LNCAP (cell line): Measurements from ENCODE around the gene FTO.

ENCODE experiments used
- TF ChIP-seq, protein P1 (sequence below): fragments of 450-650 bp; IDR thresholded peaks from 2 replicates; pipeline ENCODE4 v1.5.1; 2017; ENCODE audit warnings: mild to moderate bottlenecking

The FTO gene

DNA sequence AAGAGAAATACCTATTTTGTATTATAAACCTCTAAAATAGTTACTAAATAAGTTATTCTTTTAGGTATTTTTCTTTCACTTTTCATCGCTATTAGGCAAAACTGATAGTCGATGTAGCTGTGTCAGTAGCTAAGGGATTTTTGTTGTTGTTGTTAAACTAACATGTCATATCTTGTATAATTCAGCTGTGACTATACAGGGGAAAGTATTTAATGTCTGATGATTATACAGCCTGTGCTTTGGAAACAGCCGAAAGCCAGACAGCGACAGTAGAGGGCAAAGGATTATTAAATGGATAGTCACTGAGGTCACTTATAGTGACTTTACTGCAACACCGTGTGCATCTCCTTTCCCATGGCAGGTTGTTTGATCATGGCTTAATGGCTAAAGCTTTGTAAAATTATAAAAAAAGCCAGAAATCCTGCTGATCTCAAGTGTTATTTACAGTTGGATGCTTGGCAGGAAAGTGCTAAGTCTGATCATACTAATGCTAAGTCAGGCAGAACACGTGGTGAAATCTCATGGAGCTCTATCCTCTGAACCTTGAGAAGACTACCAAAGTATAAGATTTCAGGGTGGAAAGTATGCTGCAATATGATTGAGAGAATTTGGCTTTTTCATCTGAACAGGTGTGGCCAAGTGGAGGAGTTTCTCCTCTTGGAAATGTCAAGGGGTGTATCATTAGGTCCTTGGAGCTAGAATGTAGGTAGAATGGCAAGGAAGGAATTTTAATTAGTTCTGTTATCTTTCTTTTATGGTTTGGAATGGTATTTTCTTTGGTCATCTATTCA is 88.4 kb downstream of the FTO start:
- TF ChIP-seq, protein P1, sequence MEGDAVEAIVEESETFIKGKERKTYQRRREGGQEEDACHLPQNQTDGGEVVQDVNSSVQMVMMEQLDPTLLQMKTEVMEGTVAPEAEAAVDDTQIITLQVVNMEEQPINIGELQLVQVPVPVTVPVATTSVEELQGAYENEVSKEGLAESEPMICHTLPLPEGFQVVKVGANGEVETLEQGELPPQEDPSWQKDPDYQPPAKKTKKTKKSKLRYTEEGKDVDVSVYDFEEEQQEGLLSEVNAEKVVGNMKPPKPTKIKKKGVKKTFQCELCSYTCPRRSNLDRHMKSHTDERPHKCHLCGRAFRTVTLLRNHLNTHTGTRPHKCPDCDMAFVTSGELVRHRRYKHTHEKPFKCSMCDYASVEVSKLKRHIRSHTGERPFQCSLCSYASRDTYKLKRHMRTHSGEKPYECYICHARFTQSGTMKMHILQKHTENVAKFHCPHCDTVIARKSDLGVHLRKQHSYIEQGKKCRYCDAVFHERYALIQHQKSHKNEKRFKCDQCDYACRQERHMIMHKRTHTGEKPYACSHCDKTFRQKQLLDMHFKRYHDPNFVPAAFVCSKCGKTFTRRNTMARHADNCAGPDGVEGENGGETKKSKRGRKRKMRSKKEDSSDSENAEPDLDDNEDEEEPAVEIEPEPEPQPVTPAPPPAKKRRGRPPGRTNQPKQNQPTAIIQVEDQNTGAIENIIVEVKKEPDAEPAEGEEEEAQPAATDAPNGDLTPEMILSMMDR, result no peak

- TF ChIP-seq, protein P1, result no peak
Measured at GRCh38 chr16:53803451-53803850, 99.5 kb downstream of the FTO start.

DNA sequence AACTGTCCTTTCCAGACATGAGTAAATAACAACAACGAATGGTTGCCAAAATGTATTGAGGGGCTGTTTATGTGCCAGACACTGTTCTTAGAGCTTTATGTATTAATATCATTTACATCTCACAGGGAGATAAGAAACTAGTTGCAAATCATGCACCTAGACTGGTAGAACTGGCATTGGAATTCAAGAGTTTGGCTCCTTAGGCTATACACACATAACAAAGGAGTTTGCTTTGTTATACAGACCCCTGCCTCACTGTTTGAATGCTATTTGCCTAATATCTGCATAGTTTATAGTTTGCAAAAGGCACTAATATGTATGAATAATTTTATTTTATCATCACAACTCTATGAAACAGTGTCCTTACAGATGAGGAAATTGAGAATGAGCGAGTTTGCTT is 100.0 kb downstream of the FTO start:
- TF ChIP-seq, protein P1, result no peak

GRCh38 chr16:53804467-53804866 is 100.5 kb downstream of the FTO start:
- TF ChIP-seq, protein P1, result no peak

DNA sequence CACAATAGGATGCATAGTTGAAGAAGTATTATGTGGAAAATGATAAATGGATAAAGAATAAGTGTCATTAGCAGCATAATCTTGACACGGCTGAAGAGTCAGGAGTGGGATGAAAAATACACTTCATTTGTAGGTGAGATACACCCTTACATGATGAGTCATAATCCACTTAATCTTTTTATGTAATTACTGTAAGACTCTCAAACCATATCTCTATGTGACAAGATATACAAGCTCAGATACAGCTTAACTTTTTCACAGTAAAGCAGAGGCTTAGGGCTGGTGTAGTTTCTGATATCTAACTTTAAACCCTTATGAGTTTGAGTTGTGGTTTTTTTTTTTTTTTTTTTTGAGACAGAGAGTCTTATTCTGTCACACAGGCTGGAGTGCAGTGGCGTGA is 101.2 kb downstream of the FTO start:
- TF ChIP-seq, protein P1, result no peak

- TF ChIP-seq, protein P1, result no peak
Measured at GRCh38 chr16:53805752-53806151, 101.8 kb downstream of the FTO start.

DNA sequence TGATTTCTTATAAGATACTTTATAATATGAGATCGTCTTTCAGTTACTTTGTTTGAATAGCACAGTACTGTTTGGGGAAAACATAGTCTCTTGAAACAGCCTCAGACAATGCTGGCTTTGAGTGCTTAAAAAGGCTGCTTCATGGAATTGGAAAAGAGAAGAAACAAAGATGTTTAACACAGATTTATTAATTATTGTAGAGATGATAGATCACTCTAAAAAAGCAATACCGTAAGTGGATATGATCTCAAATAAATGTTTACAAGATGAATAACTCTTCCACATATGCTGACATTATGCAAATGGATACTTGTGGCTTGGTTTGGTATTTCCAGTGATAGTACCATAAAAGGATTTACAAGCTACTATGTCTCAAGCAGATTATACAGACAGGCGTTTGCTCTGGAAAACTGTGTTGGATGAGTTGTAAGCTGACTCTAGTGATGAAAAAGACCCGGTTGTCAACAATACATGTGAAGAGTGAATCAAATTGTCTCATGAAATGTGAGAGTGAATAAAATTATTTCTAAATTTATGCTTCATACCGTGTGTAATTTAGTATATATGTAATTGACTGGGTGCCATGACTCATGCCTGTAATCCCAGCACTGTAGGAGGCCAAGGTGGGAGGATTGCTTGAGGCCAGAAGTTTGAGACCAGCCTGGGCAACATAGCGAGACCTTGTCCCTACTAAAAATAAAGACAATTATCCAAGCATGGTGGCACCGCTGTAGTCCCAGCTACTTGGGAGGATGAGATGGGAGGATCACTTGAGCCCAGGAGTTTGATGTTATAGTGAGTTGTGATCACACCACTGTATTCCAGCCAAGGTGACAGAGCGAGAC is 105.4 kb downstream of the FTO start:
- TF ChIP-seq, protein P1, result no peak
